Stimulated activated CD8-positive, alpha-beta memory T cell treated with anti-CD3 and anti-CD28 coated beads, Interleukin-7, amount 100 ng/mL, for 1 hour (primary cell): ENCODE data around the gene ERBB3.

Experiments used
- DNase-seq, 2 donors: peaks; one replicate each; pipeline ENCODE4 v3.0.0-alpha.2; 2020; ENCODE audit warnings: low read depth in 2 of 2

Gene ERBB3

DNA sequence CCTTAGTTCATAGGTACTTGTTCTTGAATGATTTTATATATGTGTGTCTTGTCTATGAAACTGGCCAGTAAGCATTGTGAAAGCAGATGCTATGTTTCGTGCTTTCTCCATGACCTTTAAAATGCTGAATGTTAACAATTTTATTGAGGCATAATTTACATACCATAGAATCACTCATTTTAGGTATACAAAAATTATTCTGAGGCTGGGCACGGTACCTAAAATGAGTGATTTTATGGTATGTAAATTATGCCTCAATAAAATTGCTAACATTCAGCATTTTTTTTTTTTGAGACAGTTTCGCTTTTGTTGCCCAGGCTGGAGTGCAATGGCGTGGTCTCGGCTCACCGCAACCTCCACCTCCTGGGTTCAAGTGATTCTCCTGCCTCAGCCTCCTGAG lies 54.9 kb downstream of the ERBB3 start:
- DNase-seq = no peak

DNA sequence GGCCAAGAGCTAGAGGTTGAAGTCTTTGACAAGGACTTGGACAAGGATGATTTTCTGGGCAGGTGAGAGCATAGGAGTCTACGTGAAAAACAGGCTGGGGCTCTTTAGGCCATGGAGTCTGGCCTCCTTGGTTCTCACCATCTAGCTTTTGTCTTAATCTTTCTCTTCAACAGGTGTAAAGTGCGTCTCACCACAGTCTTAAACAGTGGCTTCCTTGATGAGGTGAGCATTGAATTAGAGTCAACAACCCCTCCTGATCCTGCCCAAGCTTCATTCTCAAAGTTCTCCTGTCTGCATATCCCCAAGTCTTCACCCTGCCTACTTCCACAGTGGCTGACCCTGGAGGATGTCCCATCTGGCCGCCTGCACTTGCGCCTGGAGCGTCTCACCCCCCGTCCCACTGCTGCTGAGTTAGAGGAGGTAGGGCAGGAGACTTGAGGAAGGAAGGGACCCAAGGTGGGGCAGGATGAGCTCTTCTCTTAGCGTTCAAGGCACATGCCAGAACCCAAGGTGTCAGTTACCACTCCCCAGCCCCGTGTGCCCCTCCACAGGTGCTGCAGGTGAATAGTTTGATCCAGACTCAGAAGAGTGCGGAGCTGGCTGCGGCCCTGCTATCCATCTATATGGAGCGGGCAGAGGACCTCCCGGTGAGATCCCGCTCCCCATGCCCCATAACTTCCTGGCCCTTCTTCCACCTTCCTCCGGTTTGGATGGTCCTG lies 58.0 kb downstream of the ERBB3 start:
- DNase-seq = no peak

DNA sequence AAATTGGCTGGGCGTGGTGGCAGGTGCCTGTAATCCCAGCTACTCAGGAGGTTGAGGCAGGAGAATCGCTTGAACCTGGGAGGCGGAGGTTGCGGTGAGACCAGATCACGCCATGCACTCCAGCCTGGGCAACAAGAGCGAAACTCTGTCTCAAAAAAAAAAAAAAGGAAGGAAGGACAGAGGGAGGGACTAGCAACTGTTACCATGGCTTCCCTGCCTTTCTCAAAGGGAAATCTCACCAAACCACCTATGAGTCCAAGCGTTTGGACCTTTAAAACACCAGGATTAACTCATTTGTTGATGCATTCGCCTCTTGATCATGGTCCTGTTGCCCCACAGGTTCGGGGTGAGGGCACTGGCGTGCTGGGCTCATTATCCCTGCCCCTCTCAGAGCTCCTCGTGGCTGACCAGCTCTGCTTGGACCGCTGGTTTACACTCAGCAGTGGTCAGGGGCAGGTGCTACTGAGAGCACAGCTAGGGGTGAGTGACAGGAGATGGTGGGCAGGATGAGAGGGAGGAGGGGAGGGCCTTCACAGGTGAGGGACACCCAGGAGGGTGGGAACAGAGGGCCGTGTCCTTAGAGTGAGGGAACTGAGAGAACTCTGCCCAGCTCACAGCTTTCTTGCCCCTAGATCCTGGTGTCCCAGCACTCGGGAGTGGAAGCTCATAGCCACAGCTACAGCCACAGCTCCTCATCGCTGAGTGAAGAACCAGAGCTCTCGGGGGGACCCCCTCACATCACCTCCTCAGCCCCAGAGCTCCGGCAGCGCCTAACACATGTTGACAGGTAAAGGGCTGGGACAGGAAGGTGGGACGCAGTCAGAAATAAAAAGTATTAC lies 62.2 kb downstream of the ERBB3 start:
- no peak for DNase-seq

GRCh38 chr12:56143217-56143616 lies 63.3 kb downstream of the ERBB3 start:
- no peak for DNase-seq

GRCh38 chr12:56143870-56144269 lies 63.9 kb downstream of the ERBB3 start:
- DNase-seq = no peak

DNA sequence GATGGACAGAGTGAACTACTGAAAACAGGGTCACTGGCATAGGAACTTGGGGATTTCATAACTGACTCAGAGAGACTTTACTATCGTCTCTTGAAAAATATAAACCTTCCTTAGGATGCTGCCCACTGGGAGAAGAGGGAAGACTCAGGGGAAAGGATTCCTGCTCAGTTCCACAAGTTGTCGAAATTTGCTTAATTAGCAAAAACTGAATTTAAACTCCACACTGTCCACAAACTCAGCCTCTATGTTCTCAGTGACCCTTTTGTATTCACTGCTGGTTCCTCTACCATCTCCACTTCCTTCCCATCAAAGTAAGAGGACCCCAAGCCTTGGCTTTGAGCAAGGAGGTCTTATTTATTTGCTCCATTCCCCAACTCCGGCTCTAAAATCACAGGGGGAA lies 65.3 kb downstream of the ERBB3 start:
- no peak for DNase-seq

GRCh38 chr12:56146492-56147460 lies 66.8 kb downstream of the ERBB3 start:
- no peak for DNase-seq

DNA sequence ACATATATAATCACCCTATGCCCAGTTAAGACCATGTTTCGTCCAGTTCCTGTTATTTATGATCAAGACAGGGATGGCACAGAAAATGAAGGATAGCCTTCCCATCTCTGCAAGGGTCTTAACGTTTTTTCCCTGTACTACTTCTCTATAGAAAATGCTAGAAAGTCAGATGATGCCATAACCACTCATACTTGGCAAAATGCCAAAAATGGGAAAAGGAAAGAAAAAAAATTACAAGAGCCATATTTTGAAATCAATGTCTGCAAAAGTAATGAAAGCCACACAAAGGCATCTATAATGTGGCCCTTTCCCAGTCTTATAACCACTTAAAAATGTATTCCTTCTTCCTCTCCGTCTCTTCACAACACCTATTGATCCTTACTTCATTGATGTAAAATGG lies 70.6 kb downstream of the ERBB3 start:
- no peak for DNase-seq

DNA sequence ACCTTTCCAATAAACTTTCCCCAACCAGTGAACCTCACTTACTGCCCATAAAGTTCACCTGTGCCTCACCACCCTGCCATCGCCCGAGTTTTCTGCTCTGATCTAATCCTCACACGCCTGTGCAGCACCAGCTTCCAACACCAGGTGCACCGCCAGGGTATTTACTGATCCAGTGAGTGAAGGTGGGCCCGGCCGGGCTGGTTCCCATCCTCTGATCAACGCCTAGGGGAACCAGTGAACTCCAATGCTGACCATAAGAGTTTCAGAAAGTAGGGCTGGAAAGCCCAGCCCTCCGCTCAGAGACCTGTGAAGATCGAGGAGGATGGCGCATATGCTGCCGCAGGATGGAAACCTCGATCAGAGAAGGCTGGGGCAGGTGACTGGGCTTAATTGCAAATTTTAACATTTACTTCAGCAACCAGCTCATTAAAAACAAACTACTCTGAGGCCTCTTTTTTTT lies 71.7 kb downstream of the ERBB3 start:
- no peak for DNase-seq

DNA sequence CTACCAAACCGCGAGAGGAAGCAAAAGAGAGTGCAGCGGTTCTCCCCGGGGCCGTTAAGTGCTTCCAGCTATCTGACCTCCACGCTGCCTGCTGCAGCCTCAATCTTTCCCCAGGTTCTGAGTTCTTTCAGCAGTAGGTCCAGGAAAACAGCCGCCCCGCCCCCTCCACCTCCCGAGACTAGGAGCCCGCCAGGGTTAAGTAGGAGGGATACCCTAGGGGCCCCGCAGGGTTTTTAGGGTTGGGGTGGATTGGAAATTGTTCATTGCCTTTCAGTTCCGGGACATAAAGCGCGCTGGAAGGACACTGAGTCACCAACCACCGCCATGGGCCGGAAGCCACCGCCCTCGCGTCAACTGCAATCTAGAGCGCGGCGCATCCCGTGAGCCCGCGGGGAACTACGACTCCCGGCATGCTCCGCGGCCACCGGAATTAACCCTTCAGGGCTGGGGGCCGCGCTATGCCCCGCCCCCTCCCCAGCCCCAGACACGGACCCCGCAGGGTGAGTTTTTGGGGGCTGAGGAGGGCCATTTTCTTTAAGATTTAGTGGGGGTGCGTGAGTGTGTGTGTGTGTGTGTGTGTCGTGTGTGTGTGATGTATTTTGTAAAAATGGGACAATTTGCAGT lies 72.3 kb downstream of the ERBB3 start, which contains the start of gene MYL6B:
Gene MYL6B (plus strand): TSS at position 456 of the 624 bp plus-strand sequence. CDS start 1,332 bp downstream, outside the sequence.
- peak; percentile 85 to 86 for DNase-seq
